HepG2 (cell line): ENCODE data around the gene ABHD13. TPM values are rescaled to one million over a fixed set of nuclear protein-coding genes. Genes with fewer than 3 reads are reported as not detected.

ENCODE experiments used
- ATAC-seq: fragments of 200-7000 bp; cut with Tn5 transposase; 3 replicates; pipeline ENCODE4 v1.9.1; 2020; ENCODE audit warnings: mild to moderate bottlenecking, moderate library complexity
- BruUV-seq: library from RNA; stranded (reverse); fragments of 400-500 nt; replicated peaks from 2 replicates; lab custom pipeline; 2021; lab: Mats Ljungman, UMichigan
- CTCF ChIA-PET: fragments of 300-600 bp; formaldehyde crosslinking; extraction: SDS; loops from one replicate; lab custom pipeline; 2021; ENCODE audit warnings: low total read pairs, inconsistent platforms, low intra/inter-chr PET ratio; lab: Yijun Ruan, JAX
- POLR2A ChIA-PET: fragments of 350-600 bp; sonication (Branson Sonifier 250); formaldehyde crosslinking; loops from one replicate; lab custom pipeline; 2020; ENCODE audit warnings: antibody characterized with exemption, inconsistent platforms; lab: Yijun Ruan, JAX
- DNase-seq: peaks from one replicate; pipeline ENCODE4 v3.0.0-alpha.2; 2015; ENCODE audit warnings: low spot score
- FAIRE-seq: peaks from 3 replicates; lab custom pipeline; 2011; peaks lifted over from hg19 to GRCh38; lab: Jason Lieb, UNC
- H2AFZ ChIP-seq: one replicate; pipeline ENCODE4 v1.6.1; 2011; ENCODE audit warnings: low read length, inconsistent platforms
- H3K27ac ChIP-seq: fragments of 300-600 bp; 3 replicates; pipeline ENCODE4 v1.8.0; 2011; ENCODE audit warnings: mixed run types, mild to moderate bottlenecking, mixed read lengths, low read length, inconsistent platforms; ENCODE audit not compliant: insufficient read depth; ENCODE audit errors: extremely low read length
- H3K27me3 ChIP-seq, 2 experiments: fragments of 200-600 bp in 1 of 2; 2 replicates in 1 of 2; 3 replicates in 1 of 2; pipeline versions ENCODE4 v1.6.0 to v1.8.0; 2011; ENCODE audit warnings: low read length in 2 of 2, mild to moderate bottlenecking in 2 of 2, moderate library complexity in 2 of 2, inconsistent platforms in 1 of 2; ENCODE audit not compliant: insufficient read depth in 2 of 2, control insufficient read depth in 1 of 2
- H3K36me3 ChIP-seq, 2 experiments: fragments of 200-600 bp in 1 of 2; replicated peaks in 1 of 2; 2 replicates in 1 of 2; 3 replicates in 1 of 2; pipeline versions ENCODE4 v1.5.1 to v1.8.0; 2011; ENCODE audit warnings: low read length in 2 of 2, inconsistent platforms in 1 of 2; ENCODE audit not compliant: insufficient read depth in 2 of 2, control insufficient read depth in 1 of 2
- H3K4me1 ChIP-seq: 2 replicates; pipeline ENCODE4 v1.5.1; 2012; ENCODE audit warnings: low read length, inconsistent platforms; ENCODE audit not compliant: insufficient read depth
- H3K4me2 ChIP-seq: 2 replicates; pipeline ENCODE4 v1.6.0; 2011; ENCODE audit warnings: low read depth, low read length, inconsistent platforms
- H3K4me3 ChIP-seq, 3 experiments: fragments of 200-600 bp in 1 of 3; sonication (generic), shearing (Covaris generic) in 1 of 3; replicated peaks in 1 of 3; 2 replicates each; pipeline ENCODE4 v1.5.1; 2011 to 2016; ENCODE audit warnings: low read length in 3 of 3, inconsistent platforms in 2 of 3, low read depth in 2 of 3, mild to moderate bottlenecking in 2 of 3, control low read depth in 1 of 3, mixed read lengths in 1 of 3; ENCODE audit not compliant: insufficient read depth in 1 of 3
- H3K79me2 ChIP-seq: one replicate; pipeline ENCODE4 v1.6.1; 2011; ENCODE audit warnings: low read length, inconsistent platforms; ENCODE audit not compliant: insufficient read depth
- H3K9ac ChIP-seq: 2 replicates; pipeline ENCODE4 v1.6.0; 2011; ENCODE audit warnings: mild to moderate bottlenecking, low read depth, low read length, inconsistent platforms; ENCODE audit not compliant: insufficient read depth
- H3K9me3 ChIP-seq: 2 replicates; pipeline ENCODE4 v1.5.1; 2012; ENCODE audit warnings: mild to moderate bottlenecking, low read length
- H4K20me1 ChIP-seq: 2 replicates; pipeline ENCODE4 v1.6.0; 2011; ENCODE audit warnings: inconsistent platforms, mild to moderate bottlenecking, low read length, moderate library complexity; ENCODE audit not compliant: insufficient read depth
- AHR ChIP-seq: IDR thresholded peaks from 2 replicates; pipeline ENCODE4 v1.6.1; 2018; ENCODE audit warnings: missing genetic modification reagents, missing compliant biosample characterization
- JUN ChIP-seq: sonication (generic); formaldehyde crosslinking; IDR thresholded peaks from 2 replicates; pipeline ENCODE4 v1.4.0; 2020; ENCODE audit warnings: mild to moderate bottlenecking, missing genetic modification reagents
- MATR3 ChIP-seq: sonication (generic); formaldehyde crosslinking; IDR thresholded peaks from 2 replicates; pipeline ENCODE4 v1.4.0; 2020; ENCODE audit warnings: missing genetic modification reagents
- MIXL1 ChIP-seq: IDR thresholded peaks from 2 replicates; pipeline ENCODE4 v1.6.1; 2016
- NFKBIZ ChIP-seq: IDR thresholded peaks from 2 replicates; pipeline ENCODE4 v1.6.1; 2018; ENCODE audit warnings: missing genetic modification reagents, missing compliant biosample characterization
- RBAK ChIP-seq: sonication (generic); formaldehyde crosslinking; IDR thresholded peaks from 2 replicates; pipeline ENCODE4 v1.5.1; 2020; ENCODE audit warnings: mild to moderate bottlenecking, missing genetic modification reagents
- RCOR2 ChIP-seq: IDR thresholded peaks from 2 replicates; pipeline ENCODE4 v1.6.1; 2016; ENCODE audit warnings: missing biosample characterization, missing genetic modification reagents
- RFX5 ChIP-seq: IDR thresholded peaks from 2 replicates; pipeline ENCODE4 v1.6.1; 2011; ENCODE audit warnings: low read depth, low read length, improper control_type of control experiment
- ZKSCAN5 ChIP-seq: sonication (generic); formaldehyde crosslinking; IDR thresholded peaks from 2 replicates; pipeline ENCODE4 v1.5.1; 2020; ENCODE audit warnings: mild to moderate bottlenecking, missing genetic modification reagents
- ZSCAN9 ChIP-seq: IDR thresholded peaks from 2 replicates; pipeline ENCODE4 v1.6.1; 2016; ENCODE audit warnings: borderline replicate concordance
- WGBS: methylation state at CpG from one replicate; pipeline ENCODE4 v1.1.6; 2017; ENCODE audit warnings: low lambda C conversion rate; 5-methylcytosine and 5-hydroxymethylcytosine counted together
- in situ Hi-C: cut with HindIII; loops from 2 replicates; pipeline ENCODE4 v1.10.0; 2017; ENCODE audit warnings: low pct_unique_long_range_greater_than_20kb; ENCODE audit not compliant: extremely low pct_ligation_motif_present
- intact Hi-C: fragments of 100-400 bp; cut with micrococcal nuclease; formaldehyde crosslinking; loops from one replicate; pipeline ENCODE4 v1.10.0; 2022; ENCODE audit not compliant: unreplicated experiment
- polyA plus RNA-seq, 8 experiments: library from polyadenylated mRNA; depleted of rRNA in 3 of 8; stranded (reverse) in 7 of 8; unstranded in 1 of 8; fragments of >200 nt; fragmentation: Illumina TruSeq in 4 of 8; extraction: Trizol in 4 of 8; gene quantifications; 2 replicates each; pipeline versions ENCODE4 v1.2.1 to v1.2.3, GENCODE V29; 2011 to 2016; ENCODE audit warnings: low read depth in 4 of 8, missing spikeins in 1 of 8, mixed read lengths in 1 of 8; ENCODE audit not compliant: insufficient read depth in 1 of 8
- total RNA-seq, 5 experiments: library from RNA; depleted of rRNA; stranded (reverse); fragments of >200 nt; fragmentation: Illumina TruSeq; extraction: Trizol; gene quantifications; 2 replicates each; pipeline ENCODE4 v1.2.3, GENCODE V29; 2016; ENCODE audit warnings: low read depth in 1 of 5
- TF ChIP-seq, protein P1 (sequence below): IDR thresholded peaks from 2 replicates; pipeline ENCODE4 v1.6.1; 2016

The ABHD13 gene
- total and polyA plus RNA-seq, 2 of the 13 experiments (the other 11 are each of a cell fraction or from before 2014, with no cell fraction given) = 4.3 to 6.2 TPM

DNA sequence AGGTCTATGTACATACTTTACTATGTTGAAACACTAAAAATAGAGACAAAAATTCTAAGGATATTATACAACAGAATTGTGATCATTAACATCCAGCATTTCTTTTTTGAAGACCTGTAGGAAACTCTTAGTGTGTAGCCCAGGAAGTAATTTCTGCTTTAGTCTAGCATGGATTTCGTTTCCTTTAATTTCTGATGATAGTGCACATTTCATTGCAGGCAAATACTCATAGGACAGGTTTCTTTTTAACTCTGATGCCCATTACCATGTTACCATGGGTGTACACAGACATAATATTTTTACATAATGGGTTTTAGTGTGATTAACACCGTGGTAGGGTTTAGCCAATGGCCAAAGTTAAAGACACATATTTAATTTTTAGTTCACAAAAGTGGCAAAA is 29.9 kb upstream of the ABHD13 start (continued):
- TF ChIP-seq RBAK (CRISPR knock-in tag) = no peak

DNA sequence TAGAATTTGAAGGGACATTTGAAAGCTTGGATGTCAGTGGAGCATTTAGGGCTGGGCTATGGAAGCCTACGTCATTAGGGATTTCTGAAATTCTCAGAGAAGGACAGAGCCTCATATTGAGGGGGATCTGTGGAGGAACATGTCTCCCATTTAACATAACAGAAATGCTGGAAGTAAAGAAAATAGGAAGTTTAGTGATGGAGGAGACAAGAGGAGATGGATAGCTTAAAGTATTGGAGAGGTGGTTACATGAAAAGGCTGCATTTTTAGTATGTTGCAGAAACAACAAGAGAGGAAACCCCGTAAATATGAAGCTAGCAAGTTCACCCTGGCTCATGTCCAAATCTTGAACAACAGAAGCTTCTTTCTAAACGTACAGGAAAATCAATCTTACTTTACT is 27.3 kb upstream of the ABHD13 start:
- Histone ChIP-seq H3K4me2 (no peak overlapping the region), H3K27ac (no peak overlapping the region), H3K79me2 (no peaks in the 10 kb centered on the region), H3K27me3 (no peaks in the 10 kb centered on the region), H2AFZ (no peak overlapping the region), H4K20me1 (no peaks in the 10 kb centered on the region), H3K4me3 (no peak overlapping the region), H3K9me3 (no peaks in the 10 kb centered on the region), H3K4me1 (no peaks in the 10 kb centered on the region), H3K36me3 (no peaks in the 10 kb centered on the region), H3K9ac (no peak overlapping the region)
- no peak for ATAC-seq
- ChIA-PET POLR2A (no interaction called here), CTCF (no interaction called here)
- 9% methylated on average over 3 of the region's 3 CpGs for WGBS
- in situ Hi-C loops (no loop called here), intact Hi-C loops (no loop called here)
- TF ChIP-seq RFX5 (no peak), JUN (CRISPR knock-in tag) (no peak), ZKSCAN5 (CRISPR knock-in tag) (no peak), NFKBIZ (CRISPR knock-in tag) (no peak), MIXL1 (CRISPR knock-in tag) (no peak), MATR3 (CRISPR knock-in tag) (no peak), RCOR2 (CRISPR knock-in tag) (no peak), AHR (CRISPR knock-in tag) (no peak), ZSCAN9 (CRISPR knock-in tag) (no peak)
- TF ChIP-seq, protein P1, sequence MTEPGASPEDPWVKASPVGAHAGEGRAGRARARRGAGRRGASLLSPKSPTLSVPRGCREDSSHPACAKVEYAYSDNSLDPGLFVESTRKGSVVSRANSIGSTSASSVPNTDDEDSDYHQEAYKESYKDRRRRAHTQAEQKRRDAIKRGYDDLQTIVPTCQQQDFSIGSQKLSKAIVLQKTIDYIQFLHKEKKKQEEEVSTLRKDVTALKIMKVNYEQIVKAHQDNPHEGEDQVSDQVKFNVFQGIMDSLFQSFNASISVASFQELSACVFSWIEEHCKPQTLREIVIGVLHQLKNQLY (CRISPR knock-in tag) = no peak
- no peak for DNase-seq
- FAIRE-seq = no peak
- no TSS peak for BruUV-seq
